Fibroblast of lung (primary cell): ENCODE data around the gene RAD18. TPM values are rescaled to one million over a fixed set of nuclear protein-coding genes. Genes with fewer than 3 reads are reported as not detected.
A peak's percentile ranks its signal among the peaks of the same experiment; 100 is the strongest.

Experiments
- DNase-seq, 2 donors: peaks; one replicate each; pipeline versions ENCODE4 v3.0.0 to v3.0.0-alpha.2; 2010; ENCODE audit warnings: low read depth in 2 of 2
- H2AFZ ChIP-seq: 2 replicates; pipeline ENCODE4 v1.5.1; 2012; ENCODE audit warnings: low read length, control low read depth, inconsistent platforms
- H3K27ac ChIP-seq: 2 replicates; pipeline ENCODE4 v1.5.1; 2011; ENCODE audit warnings: low read length, control low read depth; ENCODE audit not compliant: insufficient read depth
- H3K27me3 ChIP-seq: 2 replicates; pipeline ENCODE4 v1.5.1; 2011; ENCODE audit warnings: mild to moderate bottlenecking, low read length; ENCODE audit not compliant: control insufficient read depth, insufficient read depth
- H3K36me3 ChIP-seq: 2 replicates; pipeline ENCODE4 v1.5.1; 2011; ENCODE audit warnings: low read length; ENCODE audit not compliant: control insufficient read depth, insufficient read depth
- H3K4me1 ChIP-seq: 2 replicates; pipeline ENCODE4 v1.5.1; 2011; ENCODE audit warnings: low read length; ENCODE audit not compliant: control insufficient read depth, insufficient read depth; ENCODE audit errors: extremely low read depth
- H3K4me2 ChIP-seq: 2 replicates; pipeline ENCODE4 v1.5.1; 2011; ENCODE audit warnings: low read length, control low read depth; ENCODE audit not compliant: insufficient read depth; ENCODE audit errors: extremely low read depth
- H3K4me3 ChIP-seq, 4 experiments: fragments of 200-600 bp in 1 of 4; sonication (generic) in 1 of 4; replicated peaks in 1 of 4; 2 replicates each; pipeline ENCODE4 v1.5.1; 2011 to 2016; ENCODE audit warnings: low read length in 4 of 4, low read depth in 3 of 4, mild to moderate bottlenecking in 3 of 4, control low read depth in 2 of 4, inconsistent platforms in 1 of 4, mixed read lengths in 1 of 4; ENCODE audit not compliant: insufficient read depth in 1 of 4; ENCODE audit errors: control extremely low read depth in 1 of 4
- H3K79me2 ChIP-seq: 2 replicates; pipeline ENCODE4 v1.5.1; 2012; ENCODE audit warnings: mild to moderate bottlenecking, low read length, inconsistent platforms; ENCODE audit not compliant: control insufficient read depth, insufficient read depth
- H3K9ac ChIP-seq: 2 replicates; pipeline ENCODE4 v1.5.1; 2011; ENCODE audit warnings: mild to moderate bottlenecking, low read length, control low read depth; ENCODE audit not compliant: insufficient read depth
- H3K9me3 ChIP-seq: 2 replicates; pipeline ENCODE4 v1.5.1; 2012; ENCODE audit warnings: low read depth, low read length; ENCODE audit not compliant: control insufficient read depth, insufficient read depth
- H4K20me1 ChIP-seq: 2 replicates; pipeline ENCODE4 v1.5.1; 2011; ENCODE audit warnings: low read length; ENCODE audit not compliant: control insufficient read depth, insufficient read depth; ENCODE audit errors: extremely low read depth
- EZH2 ChIP-seq: IDR thresholded peaks from 2 replicates; pipeline ENCODE4 v1.5.1; 2012; ENCODE audit warnings: low read length, control low read depth, mild to moderate bottlenecking; ENCODE audit errors: missing control alignments
- polyA plus RNA-seq, 2 donors: library from polyadenylated mRNA; depleted of rRNA in 1 of 2; stranded (reverse) in 1 of 2; unstranded in 1 of 2; fragments of >200 nt; gene quantifications; 2 replicates each; pipeline ENCODE4 v1.2.1, GENCODE V29; 2011 to 2012; ENCODE audit warnings: missing spikeins in 1 of 2
- total RNA-seq: library from RNA; depleted of rRNA; stranded (reverse); fragments of >200 nt; gene quantifications from 2 replicates; pipeline ENCODE4 v1.2.1, GENCODE V29; 2014
- TF ChIP-seq, protein P1 (sequence below), 2 donors: IDR thresholded peaks in 1 of 2; conservative IDR thresholded peaks in 1 of 2; 1 replicate in 1 of 2; 2 replicates in 1 of 2; pipeline ENCODE4 v1.5.1; 2011 to 2012; ENCODE audit warnings: low read length in 2 of 2, control low read depth in 1 of 2, inconsistent platforms in 1 of 2, low read depth in 1 of 2, mild to moderate bottlenecking in 1 of 2

RAD18 gene
- total and polyA plus RNA-seq, 2 donors (not counting 1 experiment from before 2014, with no cell fraction given), result 6.1 to 9.9 TPM

DNA sequence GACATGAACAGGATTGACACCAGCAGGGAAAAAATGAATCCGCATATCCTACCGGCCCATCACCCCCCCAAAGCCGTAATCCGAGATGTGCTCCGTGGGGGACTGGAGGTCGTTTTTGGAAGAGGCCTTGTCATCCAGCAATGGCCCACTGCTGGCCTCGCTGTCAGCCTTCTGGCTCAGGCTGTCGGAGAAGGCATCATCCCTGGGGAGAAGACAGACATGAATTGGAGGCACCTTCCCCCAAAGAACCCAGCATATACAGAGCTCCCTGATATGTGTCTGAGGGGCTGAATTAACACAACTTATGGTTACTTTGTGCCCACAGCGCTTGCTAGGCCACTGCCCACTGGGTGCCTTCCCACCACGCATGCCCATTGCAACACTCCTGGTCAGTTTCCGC is 29.6 kb upstream of the RAD18 start:
- H3K4me2 ChIP-seq, result no peak overlapping the region
- no peak for DNase-seq
- H3K27ac ChIP-seq, result no peak overlapping the region
- no peaks in the 10 kb centered on the region for H3K4me1 ChIP-seq
- no peaks in the 10 kb centered on the region for H4K20me1 ChIP-seq
- no peak overlapping the region for H3K4me3 ChIP-seq
- TF ChIP-seq, protein P1, sequence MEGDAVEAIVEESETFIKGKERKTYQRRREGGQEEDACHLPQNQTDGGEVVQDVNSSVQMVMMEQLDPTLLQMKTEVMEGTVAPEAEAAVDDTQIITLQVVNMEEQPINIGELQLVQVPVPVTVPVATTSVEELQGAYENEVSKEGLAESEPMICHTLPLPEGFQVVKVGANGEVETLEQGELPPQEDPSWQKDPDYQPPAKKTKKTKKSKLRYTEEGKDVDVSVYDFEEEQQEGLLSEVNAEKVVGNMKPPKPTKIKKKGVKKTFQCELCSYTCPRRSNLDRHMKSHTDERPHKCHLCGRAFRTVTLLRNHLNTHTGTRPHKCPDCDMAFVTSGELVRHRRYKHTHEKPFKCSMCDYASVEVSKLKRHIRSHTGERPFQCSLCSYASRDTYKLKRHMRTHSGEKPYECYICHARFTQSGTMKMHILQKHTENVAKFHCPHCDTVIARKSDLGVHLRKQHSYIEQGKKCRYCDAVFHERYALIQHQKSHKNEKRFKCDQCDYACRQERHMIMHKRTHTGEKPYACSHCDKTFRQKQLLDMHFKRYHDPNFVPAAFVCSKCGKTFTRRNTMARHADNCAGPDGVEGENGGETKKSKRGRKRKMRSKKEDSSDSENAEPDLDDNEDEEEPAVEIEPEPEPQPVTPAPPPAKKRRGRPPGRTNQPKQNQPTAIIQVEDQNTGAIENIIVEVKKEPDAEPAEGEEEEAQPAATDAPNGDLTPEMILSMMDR (conservative IDR thresholded peaks at IDR 0.05 in 1 of 2, IDR thresholded peaks at IDR 0.05 in 1 of 2; ENCODE audit: low read depth in 1 of 2, low read length in 2 of 2), result no peak
- TF ChIP-seq EZH2, result no peak
- H3K79me2 ChIP-seq, result no peaks in the 10 kb centered on the region
- H2AFZ ChIP-seq, result no peak overlapping the region
- H3K27me3 ChIP-seq, result no peaks in the 10 kb centered on the region
- H3K9ac ChIP-seq, result no peak overlapping the region
- no peaks in the 10 kb centered on the region for H3K9me3 ChIP-seq
- no peaks in the 10 kb centered on the region for H3K36me3 ChIP-seq

GRCh38 chr3:8992199-8992598 is 28.9 kb upstream of the RAD18 start:
- Histone ChIP-seq H3K79me2 (no peaks in the 10 kb centered on the region), H3K9ac (no peak overlapping the region), H3K27me3 (no peaks in the 10 kb centered on the region), H3K4me3 (no peak overlapping the region), H3K4me2 (no peak overlapping the region), H3K36me3 (no peaks in the 10 kb centered on the region), H3K9me3 (no peaks in the 10 kb centered on the region), H2AFZ (no peak overlapping the region), H4K20me1 (no peaks in the 10 kb centered on the region), H3K4me1 (no peaks in the 10 kb centered on the region), H3K27ac (no peak overlapping the region)
- no peak for TF ChIP-seq EZH2
- TF ChIP-seq, protein P1 (conservative IDR thresholded peaks at IDR 0.05 in 1 of 2, IDR thresholded peaks at IDR 0.05 in 1 of 2; ENCODE audit: low read depth in 1 of 2, low read length in 2 of 2), result no peak
- DNase-seq, result no peak

DNA sequence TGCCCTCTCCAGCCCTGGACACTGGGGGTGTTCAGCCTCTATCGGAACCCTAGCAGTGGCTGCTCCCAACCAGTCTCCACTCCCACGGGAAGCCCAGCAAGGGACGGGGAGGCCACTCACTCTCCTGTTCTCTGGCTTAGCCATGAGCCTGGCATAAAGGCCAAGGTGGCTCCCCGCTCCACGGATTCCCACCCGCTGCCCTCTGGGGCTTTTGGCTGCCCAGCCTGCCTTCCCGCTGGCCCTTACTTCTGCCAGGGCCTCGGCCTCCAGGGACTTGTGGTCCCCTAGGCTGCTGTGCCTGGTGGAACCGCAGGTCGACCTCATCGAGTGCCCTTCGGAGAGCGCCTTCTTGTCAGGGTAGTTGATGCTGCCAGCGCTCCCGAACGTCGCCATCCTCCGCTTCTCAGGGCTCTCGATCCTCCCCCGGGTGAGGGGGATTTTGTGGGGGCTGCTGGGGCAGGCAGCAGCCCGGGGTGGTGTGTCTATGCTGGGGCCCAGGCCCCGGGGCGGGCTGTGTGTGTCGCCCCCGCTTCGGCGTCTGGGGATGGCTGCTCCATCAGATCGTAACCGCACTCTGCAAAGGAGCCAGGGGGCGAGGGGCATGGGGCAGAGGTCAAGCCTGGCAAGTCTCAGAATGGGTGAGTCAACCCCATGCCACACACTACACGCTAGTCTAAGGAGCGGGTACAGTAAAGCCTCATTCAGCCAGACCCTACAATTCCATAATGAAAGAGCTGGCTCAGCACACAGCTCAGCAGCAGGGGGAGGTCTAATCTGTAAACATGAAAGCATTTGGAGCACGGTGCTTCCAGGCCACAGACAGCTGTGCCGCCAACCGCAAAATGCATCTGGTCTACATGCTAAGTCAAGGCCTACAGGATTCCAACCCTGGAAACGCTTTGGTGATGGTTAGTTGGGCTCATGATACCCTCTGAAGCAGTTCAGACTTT is 27.3 kb upstream of the RAD18 start:
- no peak for TF ChIP-seq EZH2
- TF ChIP-seq, protein P1 (conservative IDR thresholded peaks at IDR 0.05 in 1 of 2, IDR thresholded peaks at IDR 0.05 in 1 of 2; ENCODE audit: low read depth in 1 of 2, low read length in 2 of 2), result peak; percentile 11 to 22
- no peaks in the 10 kb centered on the region for H3K36me3 ChIP-seq
- H3K27ac ChIP-seq, result no peak overlapping the region
- H3K9me3 ChIP-seq, result no peaks in the 10 kb centered on the region
- no peak overlapping the region for H3K4me3 ChIP-seq
- no peaks in the 10 kb centered on the region for H3K27me3 ChIP-seq
- no peaks in the 10 kb centered on the region for H3K79me2 ChIP-seq
- H3K4me2 ChIP-seq, result no peak overlapping the region
- H4K20me1 ChIP-seq, result no peaks in the 10 kb centered on the region
- H3K9ac ChIP-seq, result no peak overlapping the region
- H2AFZ ChIP-seq, result no peak overlapping the region
- no peaks in the 10 kb centered on the region for H3K4me1 ChIP-seq
- DNase-seq, result peak; percentile 41 to 85
